Fibroblast of lung (primary cell): ENCODE results near the gene SLC17A5. TPM values are rescaled to one million over a fixed set of nuclear protein-coding genes. Genes with fewer than 3 reads are reported as not detected.
A peak's percentile ranks its signal among the peaks of the same experiment; 100 is the strongest.

Source experiments
- DNase-seq, 2 donors: peaks; one replicate each; pipeline versions ENCODE4 v3.0.0 to v3.0.0-alpha.2; 2010; ENCODE audit warnings: low read depth in 2 of 2
- H2AFZ ChIP-seq: 2 replicates; pipeline ENCODE4 v1.5.1; 2012; ENCODE audit warnings: low read length, control low read depth, inconsistent platforms
- H3K27ac ChIP-seq: 2 replicates; pipeline ENCODE4 v1.5.1; 2011; ENCODE audit warnings: low read length, control low read depth; ENCODE audit not compliant: insufficient read depth
- H3K27me3 ChIP-seq: 2 replicates; pipeline ENCODE4 v1.5.1; 2011; ENCODE audit warnings: mild to moderate bottlenecking, low read length; ENCODE audit not compliant: control insufficient read depth, insufficient read depth
- H3K36me3 ChIP-seq: 2 replicates; pipeline ENCODE4 v1.5.1; 2011; ENCODE audit warnings: low read length; ENCODE audit not compliant: control insufficient read depth, insufficient read depth
- H3K4me1 ChIP-seq: 2 replicates; pipeline ENCODE4 v1.5.1; 2011; ENCODE audit warnings: low read length; ENCODE audit not compliant: control insufficient read depth, insufficient read depth; ENCODE audit errors: extremely low read depth
- H3K4me2 ChIP-seq: 2 replicates; pipeline ENCODE4 v1.5.1; 2011; ENCODE audit warnings: low read length, control low read depth; ENCODE audit not compliant: insufficient read depth; ENCODE audit errors: extremely low read depth
- H3K4me3 ChIP-seq, 4 experiments: fragments of 200-600 bp in 1 of 4; sonication (generic) in 1 of 4; replicated peaks in 1 of 4; 2 replicates each; pipeline ENCODE4 v1.5.1; 2011 to 2016; ENCODE audit warnings: low read length in 4 of 4, low read depth in 3 of 4, mild to moderate bottlenecking in 3 of 4, control low read depth in 2 of 4, inconsistent platforms in 1 of 4, mixed read lengths in 1 of 4; ENCODE audit not compliant: insufficient read depth in 1 of 4; ENCODE audit errors: control extremely low read depth in 1 of 4
- H3K79me2 ChIP-seq: 2 replicates; pipeline ENCODE4 v1.5.1; 2012; ENCODE audit warnings: mild to moderate bottlenecking, low read length, inconsistent platforms; ENCODE audit not compliant: control insufficient read depth, insufficient read depth
- H3K9ac ChIP-seq: 2 replicates; pipeline ENCODE4 v1.5.1; 2011; ENCODE audit warnings: mild to moderate bottlenecking, low read length, control low read depth; ENCODE audit not compliant: insufficient read depth
- H3K9me3 ChIP-seq: 2 replicates; pipeline ENCODE4 v1.5.1; 2012; ENCODE audit warnings: low read depth, low read length; ENCODE audit not compliant: control insufficient read depth, insufficient read depth
- H4K20me1 ChIP-seq: 2 replicates; pipeline ENCODE4 v1.5.1; 2011; ENCODE audit warnings: low read length; ENCODE audit not compliant: control insufficient read depth, insufficient read depth; ENCODE audit errors: extremely low read depth
- CTCF ChIP-seq, 2 donors: IDR thresholded peaks in 1 of 2; conservative IDR thresholded peaks in 1 of 2; 1 replicate in 1 of 2; 2 replicates in 1 of 2; pipeline ENCODE4 v1.5.1; 2011 to 2012; ENCODE audit warnings: low read length in 2 of 2, control low read depth in 1 of 2, inconsistent platforms in 1 of 2, low read depth in 1 of 2, mild to moderate bottlenecking in 1 of 2
- EZH2 ChIP-seq: IDR thresholded peaks from 2 replicates; pipeline ENCODE4 v1.5.1; 2012; ENCODE audit warnings: low read length, control low read depth, mild to moderate bottlenecking; ENCODE audit errors: missing control alignments
- polyA plus RNA-seq, 2 donors: library from polyadenylated mRNA; depleted of rRNA in 1 of 2; stranded (reverse) in 1 of 2; unstranded in 1 of 2; fragments of >200 nt; gene quantifications; 2 replicates each; pipeline ENCODE4 v1.2.1, GENCODE V29; 2011 to 2012; ENCODE audit warnings: missing spikeins in 1 of 2
- total RNA-seq: library from RNA; depleted of rRNA; stranded (reverse); fragments of >200 nt; gene quantifications from 2 replicates; pipeline ENCODE4 v1.2.1, GENCODE V29; 2014

SLC17A5 gene
- total and polyA plus RNA-seq, 2 donors (not counting 1 experiment from before 2014, with no cell fraction given): 39.3 to 56.8 TPM

- Histone ChIP-seq H3K27me3 (no peaks in the 10 kb centered on the region), H3K9me3 (no peaks in the 10 kb centered on the region), H3K9ac (no peak overlapping the region), H3K27ac (no peak overlapping the region), H4K20me1 (no peaks in the 10 kb centered on the region), H3K4me2 (no peak overlapping the region), H2AFZ (no peak overlapping the region), H3K4me3 (no peak overlapping the region), H3K79me2 (no peaks in the 10 kb centered on the region), H3K4me1 (no peaks in the 10 kb centered on the region), H3K36me3 (peaks cover 2% of the 10 kb centered on the region)
- TF ChIP-seq CTCF (conservative IDR thresholded peaks at IDR 0.05 in 1 of 2, IDR thresholded peaks at IDR 0.05 in 1 of 2; ENCODE audit: low read depth in 1 of 2, low read length in 2 of 2): no peak
- TF ChIP-seq EZH2: no peak
- DNase-seq: no peak
Observed at GRCh38 chr6:73604020-73604419, 49.8 kb downstream of the SLC17A5 start.

GRCh38 chr6:73586416-73586974, 67.3 kb downstream of the SLC17A5 start:
- Histone ChIP-seq H3K9me3 (no peaks in the 10 kb centered on the region), H3K4me1 (peaks cover 4% of the 10 kb centered on the region), H3K4me3 (peak overlapping the region; percentile 27 to 64 (median 44)), H3K79me2 (no peaks in the 10 kb centered on the region), H3K36me3 (no peaks in the 10 kb centered on the region), H3K27ac (peak overlapping the region; percentile 79), H4K20me1 (no peaks in the 10 kb centered on the region), H2AFZ (peak overlapping the region; percentile 82), H3K9ac (peak overlapping the region; percentile 28), H3K27me3 (no peaks in the 10 kb centered on the region), H3K4me2 (peak overlapping the region; percentile 93)
- DNase-seq: peak; percentile 36 to 63
- TF ChIP-seq EZH2 (no peak), CTCF (conservative IDR thresholded peaks at IDR 0.05 in 1 of 2, IDR thresholded peaks at IDR 0.05 in 1 of 2; ENCODE audit: low read depth in 1 of 2, low read length in 2 of 2) (no peak)

- Histone ChIP-seq H3K27ac (peak overlapping the region; percentile 79), H4K20me1 (no peaks in the 10 kb centered on the region), H3K79me2 (no peaks in the 10 kb centered on the region), H3K4me2 (peak overlapping the region; percentile 93), H3K9me3 (no peaks in the 10 kb centered on the region), H2AFZ (peak overlapping the region; percentile 82), H3K36me3 (no peaks in the 10 kb centered on the region), H3K27me3 (no peaks in the 10 kb centered on the region), H3K4me1 (peaks cover 7% of the 10 kb centered on the region), H3K4me3 (peak overlapping the region; percentile 12 to 64 (median 44)), H3K9ac (peak overlapping the region; percentile 21)
- peak; percentile 83 for DNase-seq
- TF ChIP-seq EZH2: no peak
- no peak for TF ChIP-seq CTCF (conservative IDR thresholded peaks at IDR 0.05 in 1 of 2, IDR thresholded peaks at IDR 0.05 in 1 of 2; ENCODE audit: low read depth in 1 of 2, low read length in 2 of 2)
Observed at GRCh38 chr6:73585566-73586415, 68.0 kb downstream of the SLC17A5 start.
